Right lobe of liver (tissue), 6 donors: ENCODE data around the gene LPCAT2. TPM values are rescaled to one million over a fixed set of nuclear protein-coding genes. Genes with fewer than 3 reads are reported as not detected.

ENCODE experiments used
- ATAC-seq, 4 donors: fragments of 200-7000 bp; cut with Tn5 transposase; one replicate each; pipeline ENCODE4 v1.9.1; 2020; ENCODE audit warnings: mild to moderate bottlenecking in 4 of 4, moderate library complexity in 4 of 4
- DNase-seq, 3 donors: peaks; one replicate each; pipeline ENCODE4 v3.0.0-alpha.2; 2020
- H3K27ac ChIP-seq, 3 donors: fragments of 200-600 bp; one replicate each; pipeline ENCODE4 v1.8.0; 2022
- H3K27me3 ChIP-seq, 2 donors: fragments of 200-600 bp; one replicate each; pipeline ENCODE4 v1.8.0; 2022
- H3K36me3 ChIP-seq, 4 donors: fragments of 200-600 bp; sonication (generic) in 1 of 4; one replicate each; pipeline versions ENCODE4 v1.5.1 to v1.8.0; 2017 to 2022; ENCODE audit warnings: control low read depth in 1 of 4
- H3K4me1 ChIP-seq, 4 donors: fragments of 200-600 bp; sonication (generic) in 1 of 4; one replicate each; pipeline versions ENCODE4 v1.5.1 to v1.8.0; 2017 to 2022; ENCODE audit warnings: control low read depth in 1 of 4
- H3K4me3 ChIP-seq, 3 donors: fragments of 200-600 bp; one replicate each; pipeline ENCODE4 v1.8.0; 2022
- H3K9me3 ChIP-seq, 4 donors: fragments of 200-600 bp; sonication (generic) in 1 of 4; one replicate each; pipeline versions ENCODE4 v1.5.1 to v1.8.0; 2017 to 2022; ENCODE audit warnings: control low read depth in 1 of 4
- CTCF ChIP-seq, 4 donors: fragments of 200-600 bp in 3 of 4; fragments of 450-650 bp in 1 of 4; IDR thresholded peaks; one replicate each; pipeline versions ENCODE4 v1.5.1 to v1.8.0; 2016 to 2022; ENCODE audit warnings: antibody characterized with exemption in 4 of 4, mild to moderate bottlenecking in 2 of 4
- POLR2A ChIP-seq: fragments of 450-650 bp; IDR thresholded peaks from one replicate; pipeline ENCODE4 v1.6.1; 2017; ENCODE audit warnings: antibody characterized with exemption, mild to moderate bottlenecking
- WGBS: methylation state at CpG from one replicate; pipeline ENCODE4 v1.1.6; 2018; ENCODE audit warnings: low coverage, low lambda C conversion rate; ENCODE audit not compliant: insufficient coverage; ENCODE audit errors: missing lambda C conversion rate; 5-methylcytosine and 5-hydroxymethylcytosine counted together
- intact Hi-C, 2 donors: fragments of 100-400 bp; cut with DNase I; formaldehyde crosslinking; loops; one replicate each; pipeline versions ENCODE4 v1.11.2 to v1.14.1; 2022
- total RNA-seq, 6 experiments: library from RNA; depleted of rRNA in 2 of 6; stranded (reverse); fragments of >200 nt in 2 of 6; fragmentation: NEBNext Ultra II Directional in 3 of 6; extraction: Animal tissue kit (Norgen Biotek cat#: 25700) in 3 of 6; gene quantifications; one replicate each; pipeline versions ENCODE4 v1.1.0 to v1.2.4, GENCODE V29; 2016 to 2023
- donor health status: DM: no; HTN: yes; CAD: no.
- donor health status: DM: no; HTN: no; CAD: no.
- donor health status: DM: no; HTN: no; CAD: no.
- donor health status: DM: no; HTN: yes; CAD: no.
- donor health status: DM: no; HTN: yes; CAD: no.

Gene LPCAT2
- total RNA-seq, 6 experiments from 2014 or later: 1.8 to 5.1 (median 2.7) TPM

DNA sequence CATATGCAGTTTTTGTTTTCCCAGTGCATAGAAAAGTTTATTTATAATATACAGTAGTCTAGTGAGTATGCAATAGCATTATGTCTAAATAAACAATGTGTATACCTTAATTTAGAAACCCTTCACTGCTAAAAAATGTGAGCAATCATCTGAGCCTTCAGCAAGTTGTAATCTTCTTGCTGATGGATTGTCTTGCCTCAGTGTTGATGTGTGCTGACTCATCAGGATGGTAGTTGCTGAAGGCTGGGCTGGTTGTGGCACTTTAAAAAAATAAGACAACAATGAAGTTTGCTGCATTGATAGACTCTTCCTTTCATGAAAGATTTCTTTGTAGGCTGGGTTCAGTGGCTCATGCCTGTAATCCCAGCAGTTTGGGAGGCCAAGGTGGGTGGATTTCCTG, 43.7 kb downstream of the LPCAT2 start:
- no peak overlapping the region for H3K4me3 ChIP-seq
- intact Hi-C loops: no loop called here
- TF ChIP-seq CTCF (IDR thresholded peaks at IDR 0.05): no peak
- TF ChIP-seq POLR2A: no peak
- no peaks in the 10 kb centered on the region for H3K9me3 ChIP-seq
- no peaks in the 10 kb centered on the region for H3K4me1 ChIP-seq
- H3K27me3 ChIP-seq: no peaks in the 10 kb centered on the region
- ATAC-seq (no peak), DNase-seq (no peak)
- no peaks in the 10 kb centered on the region for H3K36me3 ChIP-seq
- no peak overlapping the region for H3K27ac ChIP-seq

DNA sequence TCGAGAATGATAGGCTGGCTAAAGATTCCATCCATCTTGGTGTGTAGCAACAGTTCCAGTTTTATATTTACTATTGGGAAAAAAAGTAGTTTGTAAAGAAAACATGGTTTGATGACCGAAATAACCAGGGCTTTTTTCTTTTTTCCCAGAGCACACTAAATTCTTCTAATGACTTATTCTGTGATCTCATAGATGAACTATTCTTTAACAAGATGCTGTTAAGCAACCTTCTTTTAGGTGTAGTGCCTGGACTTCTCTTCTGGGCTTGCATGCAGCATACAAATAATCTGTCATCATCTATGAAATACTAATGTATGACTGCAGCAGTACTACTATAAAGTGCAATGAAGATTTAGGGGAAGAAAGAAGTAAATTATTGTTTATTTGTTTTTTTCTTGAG, 46.6 kb downstream of the LPCAT2 start:
- TF ChIP-seq POLR2A (no peak), CTCF (IDR thresholded peaks at IDR 0.05) (no peak)
- H3K27me3 ChIP-seq: no peaks in the 10 kb centered on the region
- no peaks in the 10 kb centered on the region for H3K4me1 ChIP-seq
- no peak overlapping the region for H3K4me3 ChIP-seq
- ATAC-seq (no peak), DNase-seq (no peak)
- no peak overlapping the region for H3K27ac ChIP-seq
- H3K9me3 ChIP-seq: no peaks in the 10 kb centered on the region
- intact Hi-C loops: no loop called here
- H3K36me3 ChIP-seq: no peaks in the 10 kb centered on the region
- WGBS: 56% methylated on average over 2 of the region's 2 CpGs

DNA sequence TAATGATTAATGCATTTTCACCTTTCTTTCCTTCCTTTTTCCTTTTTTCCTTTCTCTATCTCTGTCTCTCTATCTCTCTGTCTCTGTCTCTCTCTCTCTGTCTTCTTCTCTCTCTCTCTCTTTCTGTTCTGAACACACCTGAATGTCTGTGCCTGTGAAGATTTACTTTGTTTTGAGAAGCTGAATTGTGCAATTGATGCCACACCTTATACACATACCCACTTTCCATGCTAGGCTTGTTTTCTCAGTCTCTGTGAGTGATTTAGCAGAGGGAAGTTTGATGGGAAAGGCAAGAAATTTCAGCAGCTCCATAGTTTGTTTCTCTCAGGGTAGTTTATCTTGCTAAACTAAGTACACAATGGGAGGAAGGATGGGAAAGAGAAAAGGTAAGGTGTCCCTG, 48.3 kb downstream of the LPCAT2 start:
- Histone ChIP-seq H3K9me3 (no peaks in the 10 kb centered on the region), H3K4me3 (no peak overlapping the region), H3K4me1 (no peaks in the 10 kb centered on the region), H3K36me3 (no peaks in the 10 kb centered on the region), H3K27ac (no peak overlapping the region), H3K27me3 (no peaks in the 10 kb centered on the region)
- TF ChIP-seq POLR2A: no peak
- TF ChIP-seq CTCF (IDR thresholded peaks at IDR 0.05): no peak
- DNase-seq: no peak
- no peak for ATAC-seq
- intact Hi-C loops: no loop called here

DNA sequence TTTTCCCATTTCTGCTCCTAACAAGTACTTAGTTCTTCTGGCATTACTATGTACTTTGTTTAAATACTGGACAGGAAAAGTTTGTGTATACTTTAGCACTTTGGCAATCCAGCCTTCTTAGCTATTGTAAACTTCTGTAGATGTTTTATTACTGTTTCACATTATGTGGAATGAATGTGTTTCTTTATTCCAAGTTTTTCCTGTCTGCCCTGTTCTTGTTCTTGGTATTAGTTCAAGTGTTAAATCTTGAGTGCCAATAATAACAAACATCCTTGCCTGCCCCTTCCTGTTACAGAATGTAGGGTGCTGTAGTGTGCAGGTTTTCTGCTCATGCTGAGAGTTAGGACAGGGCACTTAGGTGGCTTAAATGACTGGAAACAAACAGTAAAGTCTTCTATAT, 50.4 kb downstream of the LPCAT2 start:
- no peak for DNase-seq
- H3K36me3 ChIP-seq: no peaks in the 10 kb centered on the region
- TF ChIP-seq POLR2A (no peak), CTCF (IDR thresholded peaks at IDR 0.05) (no peak)
- H3K27me3 ChIP-seq: no peaks in the 10 kb centered on the region
- H3K4me3 ChIP-seq: no peak overlapping the region
- H3K9me3 ChIP-seq: no peaks in the 10 kb centered on the region
- intact Hi-C loops: no loop called here
- no peak overlapping the region for H3K27ac ChIP-seq
- no peak for ATAC-seq
- H3K4me1 ChIP-seq: no peaks in the 10 kb centered on the region

DNA sequence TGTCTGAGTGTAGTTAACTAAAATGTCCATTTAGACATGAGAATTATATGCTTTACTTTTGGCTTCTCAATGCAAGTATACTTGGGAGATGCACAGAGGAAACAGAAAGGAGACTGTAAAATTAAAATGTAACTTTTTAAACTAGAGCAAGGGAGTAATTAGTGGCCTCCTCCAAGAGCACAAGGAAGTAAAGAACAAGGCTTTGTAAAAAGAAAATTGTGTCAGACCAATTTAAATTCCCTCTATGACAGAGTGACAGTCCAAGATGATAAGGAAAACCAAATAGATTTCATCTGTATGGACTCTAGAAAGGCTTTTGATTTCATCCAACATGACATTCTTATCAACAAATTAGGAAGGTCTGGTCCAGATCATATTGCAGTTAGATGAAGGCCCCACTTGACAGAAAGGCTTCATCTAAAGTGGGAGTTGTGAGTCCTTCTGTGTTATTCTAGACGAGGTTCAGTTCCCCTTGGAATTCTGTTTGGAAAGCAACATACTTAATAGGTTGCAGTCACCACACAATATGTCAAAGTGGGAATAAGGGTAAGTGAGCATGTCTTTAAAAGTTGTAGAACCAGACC, 51.2 kb downstream of the LPCAT2 start:
- 100% methylated on average over 1 of the region's 1 CpG for WGBS
- Histone ChIP-seq H3K27ac (no peak overlapping the region), H3K9me3 (no peaks in the 10 kb centered on the region), H3K4me3 (no peak overlapping the region), H3K36me3 (no peaks in the 10 kb centered on the region), H3K27me3 (no peaks in the 10 kb centered on the region), H3K4me1 (no peaks in the 10 kb centered on the region)
- no peak for DNase-seq
- TF ChIP-seq CTCF (IDR thresholded peaks at IDR 0.05): no peak
- no peak for TF ChIP-seq POLR2A
- intact Hi-C loops: no loop called here
- ATAC-seq: no peak
